K562 (cell line): ENCODE measurements around the gene CTIF. TPM values are rescaled to one million over a fixed set of nuclear protein-coding genes. Genes with fewer than 3 reads are reported as not detected.

Experiments
- CTCF ChIP-seq, 3 experiments: IDR thresholded peaks in 2 of 3; conservative IDR thresholded peaks in 1 of 3; 2 replicates each; pipeline ENCODE4 v1.5.1; 2011 to 2012; ENCODE audit warnings: low read length in 3 of 3, mild to moderate bottlenecking in 3 of 3, control low read depth in 2 of 3, improper control_type of control experiment in 1 of 3, inconsistent platforms in 1 of 3, low read depth in 1 of 3, mixed read lengths in 1 of 3, moderate library complexity in 1 of 3; ENCODE audit not compliant: insufficient read depth in 2 of 3
- EGR1 ChIP-seq: fragments of 450-650 bp; conservative IDR thresholded peaks from 2 replicates; pipeline ENCODE4 v1.6.1; 2017; ENCODE audit warnings: mild to moderate bottlenecking
- HMGXB4 ChIP-seq: sonication (generic); formaldehyde crosslinking; IDR thresholded peaks from 2 replicates; pipeline ENCODE4 v1.8.1; 2023; ENCODE audit warnings: mild to moderate bottlenecking, missing genetic modification reagents
- ILF3 ChIP-seq: fragments of 450-650 bp; IDR thresholded peaks from 2 replicates; pipeline ENCODE4 v1.6.1; 2018; ENCODE audit warnings: antibody characterized with exemption, mild to moderate bottlenecking, moderate library complexity, borderline replicate concordance
- JUNB ChIP-seq: fragments of 450-650 bp; formaldehyde crosslinking; conservative IDR thresholded peaks from 2 replicates; pipeline ENCODE4 v1.4.0; 2020; ENCODE audit warnings: mild to moderate bottlenecking
- KHSRP ChIP-seq: fragments of 450-650 bp; IDR thresholded peaks from 2 replicates; pipeline ENCODE4 v1.6.1; 2017
- MAFK ChIP-seq: IDR thresholded peaks from 2 replicates; pipeline ENCODE4 v1.6.1; 2011; ENCODE audit warnings: low read length, improper control_type of control experiment
- RAD21 ChIP-seq, 2 experiments: fragments of 250-450 bp in 1 of 2; fragments of 450-650 bp in 1 of 2; sonication (Bioruptor Pico) in 1 of 2; formaldehyde crosslinking in 1 of 2; IDR thresholded peaks in 1 of 2; conservative IDR thresholded peaks in 1 of 2; 2 replicates each; pipeline versions ENCODE4 v1.4.0 to v1.8.0; 2020 to 2022; ENCODE audit warnings: mild to moderate bottlenecking in 2 of 2, moderate library complexity in 1 of 2
- REST ChIP-seq, 2 experiments: fragments of 450-650 bp; formaldehyde crosslinking in 1 of 2; IDR thresholded peaks; 2 replicates each; pipeline versions ENCODE4 v1.4.0 to v1.6.1; 2014 to 2020; ENCODE audit warnings: mild to moderate bottlenecking in 2 of 2, borderline replicate concordance in 1 of 2, low read depth in 1 of 2
- polyA plus RNA-seq, 8 experiments: library from polyadenylated mRNA; depleted of rRNA in 4 of 8; stranded (reverse) in 5 of 8; unstranded in 3 of 8; fragments of >200 nt; fragmentation: Nextera tagmentation in 2 of 8; fragmentation: Illumina TruSeq in 1 of 8; extraction: Ambion mirVana in 2 of 8; extraction: Trizol in 1 of 8; gene quantifications; 2 replicates each; pipeline versions ENCODE4 v1.2.1 to v1.2.3, GENCODE V29; 2011 to 2014; ENCODE audit warnings: inconsistent platforms in 1 of 8, missing spikeins in 1 of 8
- total RNA-seq, 7 experiments: library from RNA; depleted of rRNA in 6 of 7; stranded (reverse); fragments of >200 nt in 6 of 7; fragmentation: Illumina TruSeq in 2 of 7; extraction: Trizol in 2 of 7; gene quantifications; 2 replicates each; pipeline versions ENCODE4 v1.2.1 to v1.2.3, GENCODE V29; 2011 to 2021; ENCODE audit warnings: low replicate concordance in 1 of 7

The CTIF gene
- total and polyA plus RNA-seq, 9 of the 15 experiments (the other 6 are each of a cell fraction or from before 2014, with no cell fraction given), result 0.17 to 11.5 (median 2.2) TPM

GRCh38 chr18:48573632-48574283, 34.9 kb downstream of the CTIF start (continued):
- TF ChIP-seq REST (IDR thresholded peaks at IDR 0.05; ENCODE audit: borderline replicate concordance) (no peak), REST (CRISPR knock-in tag; IDR thresholded peaks at IDR 0.05; ENCODE audit: low read depth) (no peak), EGR1 (peak; percentile 71), MAFK (no peak), RAD21 (CRISPR knock-in tag; conservative IDR thresholded peaks at IDR 0.05 in 1 of 2, IDR thresholded peaks at IDR 0.05 in 1 of 2) (0 out of 4 replicates have a peak, but pooled peaks of 1 of the 2 experiments have one; percentile 8), HMGXB4 (CRISPR knock-in tag) (no peak), JUNB (CRISPR knock-in tag) (no peak), CTCF (IDR thresholded peaks at IDR 0.05 in 2 of 3, conservative IDR thresholded peaks at IDR 0.05 in 1 of 3; ENCODE audit: insufficient read depth in 2 of 3, low read depth in 1 of 3, low read length in 3 of 3) (peak in 2 of 3 experiments; percentile 26 to 42; a peak in 3 of 6 replicates), KHSRP (no peak), ILF3 (no peak)
